Spleen (tissue), 7 donors: Measurements from ENCODE around the gene VTI1A.

Experiments
- CTCF ChIP-seq, 11 experiments: fragments of 200-600 bp in 7 of 11; fragments of 450-650 bp in 4 of 11; sonication (generic) in 4 of 11; IDR thresholded peaks in 8 of 11; conservative IDR thresholded peaks in 3 of 11; 1 replicate in 7 of 11; 2 replicates in 4 of 11; pipeline versions ENCODE4 v1.4.0 to v1.8.0; 2016 to 2021; ENCODE audit warnings: antibody characterized with exemption in 11 of 11, inconsistent platforms in 4 of 11, mild to moderate bottlenecking in 1 of 11
- POLR2A ChIP-seq, 3 donors: fragments of 450-650 bp; IDR thresholded peaks; one replicate each; pipeline ENCODE4 v1.5.1; 2017; ENCODE audit warnings: antibody characterized with exemption in 3 of 3, mild to moderate bottlenecking in 1 of 3
- donor health status: DM: no; HTN: no; CAD: no; lungs with moderate emphysema.
- donor health status: DM: no; HTN: no; CAD: no.
- donor health status: DM: no; HTN: no; CAD: no.

- TF ChIP-seq CTCF (IDR thresholded peaks at IDR 0.05 in 8 of 11, conservative IDR thresholded peaks at IDR 0.05 in 3 of 11): no peak
- no peak for TF ChIP-seq POLR2A (IDR thresholded peaks at IDR 0.05)
These were observed 397.9 kb downstream of the VTI1A start for GRCh38 chr10:112844681-112845544.
